Daoy (cell line): Measurements from ENCODE around the gene AGK. TPM values are rescaled to one million over a fixed set of nuclear protein-coding genes. Genes with fewer than 3 reads are reported as not detected.
"Not testable (repeated sequence)": the region's sequence is repeated elsewhere in the genome, so short reads cannot be mapped to it uniquely, and the experiment has no call there.

ENCODE experiments used
- DNase-seq: peaks from one replicate; pipeline ENCODE4 v3.0.0-alpha.2; 2015; ENCODE audit warnings: low read depth
- total RNA-seq: library from RNA; depleted of rRNA; stranded (reverse); fragments of >200 nt; shearing (Covaris generic); gene quantifications from 2 replicates; pipeline ENCODE4 v1.2.3, GENCODE V29; 2014

Gene AGK
- total RNA-seq, 1 experiment from 2014 or later = 38.7 TPM

GRCh38 chr7:141675436-141676215, 124.4 kb downstream of the AGK start:
- DNase-seq = no peak

DNA sequence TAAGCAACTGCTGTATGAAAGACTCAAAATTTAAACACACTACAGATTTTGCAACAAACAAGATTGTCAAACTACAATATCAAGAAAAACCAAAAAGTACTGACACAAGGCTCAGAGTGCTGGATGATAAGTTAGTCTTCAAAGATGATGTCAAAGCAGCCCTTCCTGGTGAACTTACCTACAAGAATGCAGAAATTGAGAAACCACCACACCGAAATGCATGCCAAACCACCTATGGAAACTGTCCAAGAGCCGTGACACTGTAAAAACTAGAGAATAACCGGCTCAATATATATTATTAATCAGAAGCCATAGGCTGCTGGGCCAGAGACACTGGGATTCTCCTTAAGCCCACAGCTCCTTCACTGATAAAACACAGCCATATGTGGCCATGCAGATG, 125.4 kb downstream of the AGK start:
- DNase-seq = peak; percentile 58

DNA sequence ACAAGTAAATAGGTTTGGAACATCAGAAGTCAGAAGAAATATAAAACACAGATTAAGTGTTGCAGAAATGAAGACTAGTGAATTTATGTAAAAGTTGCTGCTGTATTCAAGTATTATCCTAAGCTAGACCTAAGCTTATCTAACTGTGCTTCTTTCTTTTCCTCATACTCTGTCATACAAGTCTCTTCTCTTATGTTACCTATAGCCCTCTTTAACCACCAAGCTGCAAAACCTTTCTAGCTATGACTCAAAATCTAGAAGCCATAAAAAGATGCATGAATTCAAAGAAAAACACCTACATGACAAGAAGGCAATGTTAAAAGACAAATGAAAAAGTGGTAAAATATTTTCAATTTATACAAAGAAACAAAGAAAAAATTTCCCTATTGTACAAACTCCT, 127.8 kb downstream of the AGK start:
- DNase-seq = no peak

- no peak for DNase-seq
Observed at GRCh38 chr7:141685285-141686023, 134.2 kb downstream of the AGK start.

DNA sequence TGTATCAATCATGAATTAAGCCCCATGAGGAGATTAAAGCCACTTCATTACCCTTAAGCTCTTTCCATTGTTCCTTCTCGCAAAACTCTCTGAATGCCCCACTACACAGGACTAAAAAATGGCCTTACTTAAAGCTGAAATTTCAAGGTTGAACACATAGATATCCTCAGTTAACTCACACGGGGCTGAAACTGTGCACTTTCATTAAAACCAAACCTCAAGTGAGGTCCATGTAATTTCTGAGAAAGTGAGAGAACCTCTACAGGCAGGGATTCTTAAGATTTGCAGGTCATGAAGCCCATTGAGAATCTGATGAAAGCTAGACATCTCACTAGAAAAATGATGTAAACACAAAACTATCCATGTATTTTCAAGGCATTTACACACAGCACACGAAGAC, 134.9 kb downstream of the AGK start:
- no peak for DNase-seq

DNA sequence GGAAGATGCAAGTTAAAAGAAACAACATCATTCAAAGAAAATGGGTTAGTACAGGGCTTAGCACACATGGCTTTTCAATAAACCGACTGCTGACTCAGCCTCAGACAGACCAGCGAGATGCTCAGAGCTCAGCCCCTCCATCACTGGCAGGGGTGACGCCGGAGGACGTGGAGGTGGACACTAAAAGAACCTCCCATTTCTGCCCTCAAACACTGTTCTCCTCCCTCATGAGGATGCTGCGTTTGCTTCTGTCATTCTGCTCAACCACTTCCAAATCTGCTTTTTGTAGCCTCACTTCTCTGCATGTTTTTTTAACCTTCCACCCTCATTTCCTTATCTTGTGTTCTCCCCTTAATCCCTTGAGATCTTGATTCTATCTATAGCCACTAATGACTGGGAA, 135.5 kb downstream of the AGK start:
- DNase-seq = no peak

GRCh38 chr7:141688043-141688442, 136.8 kb downstream of the AGK start:
- DNase-seq = no peak

DNA sequence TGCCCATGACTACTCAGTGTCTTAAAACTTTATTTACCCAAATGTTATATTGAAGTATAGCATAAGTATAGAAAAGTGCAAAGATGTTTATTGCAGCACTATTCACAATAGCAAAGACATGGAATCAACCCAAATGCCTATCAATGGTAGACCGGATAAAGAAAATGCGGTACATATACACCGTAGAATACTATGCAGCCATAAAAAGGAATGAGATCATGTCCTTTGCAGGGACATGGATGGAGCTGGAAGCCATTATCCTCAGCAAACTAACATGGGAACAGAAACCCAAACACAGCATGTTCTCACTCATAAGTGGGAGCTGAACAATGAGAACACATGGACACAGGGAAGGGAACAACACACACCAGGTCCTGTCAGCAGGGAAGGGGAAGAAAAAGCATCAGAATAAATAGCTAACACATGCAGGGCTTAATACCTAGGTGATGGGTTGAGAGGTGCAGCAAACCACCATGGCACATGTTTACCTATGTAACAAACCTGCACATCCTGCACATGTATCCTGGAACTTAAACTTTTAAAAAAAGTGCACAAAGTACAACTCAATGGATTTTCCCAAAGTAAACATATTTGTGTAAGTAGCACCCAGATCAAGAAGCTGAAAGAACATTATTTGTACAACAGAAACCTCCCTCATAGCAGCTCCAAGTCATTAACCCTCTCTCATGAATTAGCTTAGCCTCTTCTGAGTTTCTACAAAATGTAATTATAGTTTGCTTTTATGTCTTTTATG, 138.0 kb downstream of the AGK start:
- DNase-seq = not testable (repeated sequence)

GRCh38 chr7:141691540-141691939, 140.3 kb downstream of the AGK start:
- no peak for DNase-seq

DNA sequence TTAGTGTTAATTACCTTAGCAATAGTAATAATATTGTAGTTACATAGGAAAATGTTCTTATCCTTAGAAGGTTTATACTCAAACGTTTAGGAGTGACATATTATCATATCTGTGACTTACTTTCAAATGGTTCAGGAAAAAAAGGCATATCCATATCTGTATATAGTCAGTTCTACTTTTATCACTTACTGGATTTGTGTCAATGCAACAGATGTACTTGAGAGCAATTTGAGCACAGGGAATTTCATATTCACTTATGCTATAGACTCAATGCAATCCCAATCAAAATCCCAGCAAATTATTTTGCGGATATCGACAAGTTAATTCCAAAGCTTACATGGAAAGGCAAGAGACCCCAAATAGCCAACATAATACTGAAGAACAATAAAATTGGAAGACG, 140.8 kb downstream of the AGK start:
- no peak for DNase-seq

- no peak for DNase-seq
Observed at GRCh38 chr7:141693082-141693481, 141.9 kb downstream of the AGK start.

DNA sequence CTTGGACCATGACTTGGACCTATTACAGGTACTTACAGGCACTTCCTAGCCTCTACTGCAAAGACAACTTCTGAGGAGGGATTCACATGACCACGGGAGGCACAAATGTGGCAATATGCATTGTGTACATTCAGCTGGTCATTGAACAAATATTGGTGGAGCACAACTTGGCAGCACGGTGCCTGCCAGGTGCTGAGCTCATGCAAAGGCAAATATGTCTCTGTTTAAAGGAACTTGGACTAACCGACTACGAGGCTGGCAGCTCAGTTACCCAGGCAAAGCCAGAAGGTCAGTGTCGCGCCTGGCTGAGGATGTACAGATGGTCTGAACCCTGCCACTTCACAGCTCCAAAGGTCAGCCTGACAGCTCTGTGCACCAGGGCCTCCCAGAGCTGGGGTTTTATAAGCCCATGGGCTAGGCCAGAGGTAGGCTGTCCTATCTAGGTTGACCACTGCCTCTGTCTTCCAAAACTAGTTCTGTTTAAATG, 144.6 kb downstream of the AGK start:
- DNase-seq = no peak

DNA sequence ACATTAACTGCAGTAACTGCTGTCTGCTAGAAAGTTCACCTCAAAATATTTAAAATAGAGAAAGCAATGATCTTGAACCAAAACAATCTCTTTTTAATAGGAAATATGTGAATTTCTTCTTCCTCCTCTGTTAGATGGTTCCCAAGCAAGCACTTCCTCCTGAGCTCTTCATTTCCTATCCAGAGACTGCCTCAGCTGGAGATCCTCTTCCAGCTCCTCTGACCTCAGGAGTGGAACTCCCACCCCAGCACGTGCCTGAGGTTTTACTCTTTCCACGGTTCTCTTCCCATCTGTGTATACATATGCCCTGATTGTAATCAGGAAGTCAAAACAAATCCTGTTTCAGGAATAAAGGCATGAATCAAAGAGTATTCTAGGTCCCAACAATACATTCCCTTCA, 145.1 kb downstream of the AGK start:
- DNase-seq = peak; percentile 25

- DNase-seq = peak; percentile 92
Observed at GRCh38 chr7:141697211-141697871, 146.1 kb downstream of the AGK start.

- DNase-seq = peak; percentile 50
Observed at GRCh38 chr7:141698247-141699015, 147.2 kb downstream of the AGK start.

- DNase-seq = no peak
Observed at GRCh38 chr7:141699860-141700259, 148.7 kb downstream of the AGK start.

- no peak for DNase-seq
Observed at GRCh38 chr7:141700296-141700847, 149.2 kb downstream of the AGK start.

GRCh38 chr7:141700848-141701371, 149.7 kb downstream of the AGK start:
- peak; percentile 28 for DNase-seq

GRCh38 chr7:141701489-141702046, 150.4 kb downstream of the AGK start:
- DNase-seq = peak; percentile 78

- peak; percentile 82 for DNase-seq
Observed at GRCh38 chr7:141702047-141702567, 150.9 kb downstream of the AGK start, which contains the start of gene DENND11. Gene DENND11, minus strand, starts transcription at chr7:141702166. Its CDS starts 13 bp downstream, at chr7:141702153.
